SK-N-MC (cell line): ENCODE data around the gene ZNF319.

Experiments used
- EZH2 ChIP-seq: fragments of 200-600 bp; sonication (generic); IDR thresholded peaks from one replicate; pipeline ENCODE4 v1.6.1; 2017; ENCODE audit warnings: antibody characterized with exemption
- POLR2AphosphoS5 ChIP-seq: IDR thresholded peaks from 2 replicates; pipeline ENCODE4 v1.6.1; 2012; ENCODE audit warnings: mild to moderate bottlenecking, low read depth, low read length, borderline replicate concordance

- TF ChIP-seq POLR2AphosphoS5 (no peak), EZH2 (no peak)
Observed at GRCh38 chr16:57994778-57995177, 5.7 kb downstream of the ZNF319 start.
